Osteoblast (primary cell): ENCODE results near the gene PIP4K2B. TPM values are rescaled to one million over a fixed set of nuclear protein-coding genes. Genes with fewer than 3 reads are reported as not detected.

Source experiments
- DNase-seq: peaks from one replicate; pipeline ENCODE4 v3.0.0; 2011; ENCODE audit warnings: low spot score, mixed read lengths; ENCODE audit not compliant: insufficient read length; ENCODE audit errors: missing footprints
- H2AFZ ChIP-seq: 2 replicates; pipeline ENCODE4 v1.6.0; 2011; ENCODE audit warnings: mild to moderate bottlenecking, low read length
- H3K27ac ChIP-seq: 2 replicates; pipeline ENCODE4 v1.5.1; 2011; ENCODE audit warnings: mild to moderate bottlenecking, low read depth, low read length, moderate library complexity
- H3K27me3 ChIP-seq: 2 replicates; pipeline ENCODE4 v1.6.0; 2012; ENCODE audit warnings: mild to moderate bottlenecking, control low read depth, inconsistent platforms, low read length, moderate library complexity; ENCODE audit not compliant: insufficient read depth
- H3K36me3 ChIP-seq: 2 replicates; pipeline ENCODE4 v1.5.1; 2011; ENCODE audit warnings: mild to moderate bottlenecking, low read length, control low read depth, moderate library complexity; ENCODE audit not compliant: insufficient read depth
- H3K4me1 ChIP-seq: 2 replicates; pipeline ENCODE4 v1.5.1; 2011; ENCODE audit warnings: mild to moderate bottlenecking, low read length, control low read depth, moderate library complexity; ENCODE audit not compliant: insufficient read depth
- H3K4me2 ChIP-seq: 2 replicates; pipeline ENCODE4 v1.6.0; 2011; ENCODE audit warnings: mild to moderate bottlenecking, low read length; ENCODE audit not compliant: insufficient read depth
- H3K4me3 ChIP-seq: fragments of 200-600 bp; sonication (generic); 3 replicates; pipeline ENCODE4 v1.5.1; 2012; ENCODE audit warnings: mild to moderate bottlenecking, low read length, inconsistent platforms; ENCODE audit not compliant: insufficient read depth
- H3K79me2 ChIP-seq: 2 replicates; pipeline ENCODE4 v1.6.0; 2012; ENCODE audit warnings: mild to moderate bottlenecking, low read length, control low read depth, inconsistent platforms; ENCODE audit not compliant: insufficient read depth
- H3K9me3 ChIP-seq: 2 replicates; pipeline ENCODE4 v1.5.1; 2011; ENCODE audit warnings: low read depth, low read length, control low read depth
- H4K20me1 ChIP-seq: 2 replicates; pipeline ENCODE4 v1.6.0; 2012; ENCODE audit warnings: mild to moderate bottlenecking, low read length, control low read depth; ENCODE audit not compliant: insufficient read depth
- CTCF ChIP-seq: IDR thresholded peaks from 2 replicates; pipeline ENCODE4 v1.5.1; 2011; ENCODE audit warnings: mild to moderate bottlenecking, low read depth, low read length, moderate library complexity; ENCODE audit errors: extremely low read depth
- total RNA-seq: library from RNA; depleted of rRNA; stranded (reverse); fragments of >200 nt; gene quantifications from 2 replicates; pipeline ENCODE4 v1.2.3, GENCODE V29; 2012

Gene PIP4K2B
- total RNA-seq, 1 donor, result 48.1 TPM

DNA sequence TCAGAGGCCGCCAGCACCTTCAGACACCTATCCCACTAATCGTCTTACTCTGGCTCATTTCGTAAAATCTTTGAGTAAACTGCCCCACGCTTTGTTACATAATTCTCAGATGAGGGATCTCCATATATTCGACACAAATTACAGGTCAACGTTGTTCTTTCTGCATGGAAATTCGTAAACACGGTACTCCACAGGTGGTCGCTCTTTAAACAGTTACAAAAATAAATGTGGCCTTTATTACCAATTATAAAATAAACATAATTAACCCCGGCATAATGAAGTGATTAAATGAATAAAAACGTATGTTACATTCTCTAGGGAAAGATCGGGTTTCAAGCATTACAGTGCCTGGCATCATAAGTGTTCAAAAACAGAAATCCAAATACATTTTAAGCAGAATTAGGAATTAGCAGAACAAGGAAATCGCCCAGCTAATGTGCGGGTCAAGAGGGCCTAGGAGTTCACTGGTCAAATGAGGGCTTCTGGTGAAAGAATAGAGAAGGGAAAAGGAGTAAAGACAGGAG, 943 bp upstream of the PIP4K2B start:
- DNase-seq, result no peak
- peak overlapping the region; percentile 13 for H2AFZ ChIP-seq
- peak overlapping the region; percentile 93 for H3K27ac ChIP-seq

GRCh38 chr17:38798614-38799500, 499 bp downstream of the PIP4K2B start:
- peak; percentile 74 for DNase-seq
- peak overlapping the region; percentile 79 for H3K27ac ChIP-seq
- peaks cover 35% of the 10 kb centered on the region for H4K20me1 ChIP-seq
- peak overlapping the region; percentile 78 for H2AFZ ChIP-seq
- peaks cover 30% of the 10 kb centered on the region for H3K36me3 ChIP-seq
- no peaks in the 10 kb centered on the region for H3K27me3 ChIP-seq
- TF ChIP-seq CTCF, result no peak
- peaks cover 20% of the 10 kb centered on the region for H3K4me1 ChIP-seq
- no peaks in the 10 kb centered on the region for H3K9me3 ChIP-seq
- H3K79me2 ChIP-seq, result peaks cover 54% of the 10 kb centered on the region
- peak overlapping the region; percentile 93 for H3K4me2 ChIP-seq
- H3K4me3 ChIP-seq, result peak overlapping the region; percentile 90

More for the DNA sequence above, 943 bp upstream of the PIP4K2B start:
- peaks cover 41% of the 10 kb centered on the region for H3K79me2 ChIP-seq
- peaks cover 36% of the 10 kb centered on the region for H3K36me3 ChIP-seq
- H3K4me1 ChIP-seq, result peaks cover 20% of the 10 kb centered on the region
- peaks cover 30% of the 10 kb centered on the region for H4K20me1 ChIP-seq
- no peaks in the 10 kb centered on the region for H3K27me3 ChIP-seq
- peak overlapping the region; percentile 76 for H3K4me2 ChIP-seq
- TF ChIP-seq CTCF, result no peak
- H3K4me3 ChIP-seq, result peak overlapping the region; percentile 90
- no peaks in the 10 kb centered on the region for H3K9me3 ChIP-seq

- Histone ChIP-seq H3K79me2 (peaks cover 64% of the 10 kb centered on the region), H3K27me3 (no peaks in the 10 kb centered on the region), H3K36me3 (peaks cover 25% of the 10 kb centered on the region), H4K20me1 (peaks cover 35% of the 10 kb centered on the region), H2AFZ (no peak overlapping the region), H3K27ac (peak overlapping the region; percentile 79), H3K9me3 (no peaks in the 10 kb centered on the region), H3K4me3 (peak overlapping the region; percentile 90), H3K4me2 (peak overlapping the region; percentile 93), H3K4me1 (peaks cover 20% of the 10 kb centered on the region)
- TF ChIP-seq CTCF, result no peak
- no peak for DNase-seq
These were observed 1.5 kb downstream of the PIP4K2B start for GRCh38 chr17:38797828-38798227.

GRCh38 chr17:38797158-38797490, 2.2 kb downstream of the PIP4K2B start:
- peak; percentile 83 for DNase-seq
- Histone ChIP-seq H3K9me3 (no peaks in the 10 kb centered on the region), H3K27ac (peak overlapping the region; percentile 79), H3K36me3 (peaks cover 18% of the 10 kb centered on the region), H4K20me1 (peaks cover 38% of the 10 kb centered on the region), H3K4me2 (peak overlapping the region; percentile 93), H3K27me3 (no peaks in the 10 kb centered on the region), H3K4me3 (peak overlapping the region; percentile 90), H3K4me1 (peaks cover 20% of the 10 kb centered on the region), H2AFZ (no peak overlapping the region), H3K79me2 (peaks cover 71% of the 10 kb centered on the region)
- no peak for TF ChIP-seq CTCF
